Neural crest cell (in vitro differentiated cells): Measurements from ENCODE around the gene FKBP2. TPM values are rescaled to one million over a fixed set of nuclear protein-coding genes. Genes with fewer than 3 reads are reported as not detected.

Experiments
- DNase-seq: peaks from one replicate; pipeline ENCODE4 v3.0.0; 2021; ENCODE audit warnings: low read depth, mixed read lengths, low spot score
- H3K27ac Mint-ChIP-seq: one replicate; pipeline ENCODE4 v1.8.0; 2021; ENCODE audit warnings: mild to moderate bottlenecking, mixed read lengths; ENCODE audit not compliant: unreplicated experiment
- H3K27me3 Mint-ChIP-seq: 2 replicates; pipeline ENCODE4 v1.8.0; 2021; ENCODE audit warnings: low read depth, mild to moderate bottlenecking, mixed read lengths
- H3K36me3 Mint-ChIP-seq: 2 replicates; pipeline ENCODE4 v1.8.0; 2021; ENCODE audit warnings: low read depth, mild to moderate bottlenecking, mixed read lengths
- H3K4me1 Mint-ChIP-seq: 2 replicates; pipeline ENCODE4 v1.8.0; 2021; ENCODE audit warnings: mixed read lengths
- H3K4me3 Mint-ChIP-seq: one replicate; pipeline ENCODE4 v1.8.0; 2021; ENCODE audit warnings: mild to moderate bottlenecking, mixed read lengths
- H3K9me3 Mint-ChIP-seq: 2 replicates; pipeline ENCODE4 v1.8.0; 2021; ENCODE audit warnings: mixed read lengths
- total RNA-seq: library from RNA; stranded (reverse); gene quantifications from 2 replicates; pipeline ENCODE4 v1.2.1, GENCODE V29; 2021
- TF ChIP-seq, protein P1 (sequence below): fragments of 200-600 bp; sonication (generic); conservative IDR thresholded peaks from 2 replicates; pipeline ENCODE4 v1.5.0; 2021; ENCODE audit warnings: antibody characterized with exemption, mild to moderate bottlenecking

Gene FKBP2
- total RNA-seq, 1 donor from 2014 or later, result 29.2 TPM

GRCh38 chr11:64202992-64203391, 37.9 kb upstream of the FKBP2 start:
- no peak for DNase-seq
- no peaks in the 10 kb centered on the region for H3K9me3 Mint-ChIP-seq
- H3K27ac Mint-ChIP-seq, result no peak overlapping the region
- TF ChIP-seq, protein P1, sequence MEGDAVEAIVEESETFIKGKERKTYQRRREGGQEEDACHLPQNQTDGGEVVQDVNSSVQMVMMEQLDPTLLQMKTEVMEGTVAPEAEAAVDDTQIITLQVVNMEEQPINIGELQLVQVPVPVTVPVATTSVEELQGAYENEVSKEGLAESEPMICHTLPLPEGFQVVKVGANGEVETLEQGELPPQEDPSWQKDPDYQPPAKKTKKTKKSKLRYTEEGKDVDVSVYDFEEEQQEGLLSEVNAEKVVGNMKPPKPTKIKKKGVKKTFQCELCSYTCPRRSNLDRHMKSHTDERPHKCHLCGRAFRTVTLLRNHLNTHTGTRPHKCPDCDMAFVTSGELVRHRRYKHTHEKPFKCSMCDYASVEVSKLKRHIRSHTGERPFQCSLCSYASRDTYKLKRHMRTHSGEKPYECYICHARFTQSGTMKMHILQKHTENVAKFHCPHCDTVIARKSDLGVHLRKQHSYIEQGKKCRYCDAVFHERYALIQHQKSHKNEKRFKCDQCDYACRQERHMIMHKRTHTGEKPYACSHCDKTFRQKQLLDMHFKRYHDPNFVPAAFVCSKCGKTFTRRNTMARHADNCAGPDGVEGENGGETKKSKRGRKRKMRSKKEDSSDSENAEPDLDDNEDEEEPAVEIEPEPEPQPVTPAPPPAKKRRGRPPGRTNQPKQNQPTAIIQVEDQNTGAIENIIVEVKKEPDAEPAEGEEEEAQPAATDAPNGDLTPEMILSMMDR, result no peak
- peaks cover 9% of the 10 kb centered on the region for H3K4me1 Mint-ChIP-seq
- H3K36me3 Mint-ChIP-seq, result peaks cover 18% of the 10 kb centered on the region
- no peaks in the 10 kb centered on the region for H3K27me3 Mint-ChIP-seq
- H3K4me3 Mint-ChIP-seq, result no peak overlapping the region

GRCh38 chr11:64203421-64204079, 37.3 kb upstream of the FKBP2 start:
- Mint-ChIP-seq H3K27me3 (no peaks in the 10 kb centered on the region), H3K9me3 (no peaks in the 10 kb centered on the region), H3K36me3 (peaks cover 18% of the 10 kb centered on the region), H3K4me3 (peak overlapping the region; percentile 58), H3K27ac (no peak overlapping the region), H3K4me1 (peaks cover 9% of the 10 kb centered on the region)
- DNase-seq, result no peak
- TF ChIP-seq, protein P1, result no peak

GRCh38 chr11:64204080-64204440, 36.8 kb upstream of the FKBP2 start:
- Mint-ChIP-seq H3K9me3 (no peaks in the 10 kb centered on the region), H3K4me1 (peaks cover 9% of the 10 kb centered on the region), H3K27ac (no peak overlapping the region), H3K4me3 (peak overlapping the region; percentile 58), H3K27me3 (no peaks in the 10 kb centered on the region), H3K36me3 (peaks cover 18% of the 10 kb centered on the region)
- no peak for DNase-seq
- TF ChIP-seq, protein P1, result no peak

- H3K36me3 Mint-ChIP-seq, result peaks cover 18% of the 10 kb centered on the region
- DNase-seq, result peak; percentile 49
These were observed 36.4 kb upstream of the FKBP2 start for GRCh38 chr11:64204464-64204989.

GRCh38 chr11:64206457-64207255, 34.2 kb upstream of the FKBP2 start, which contains the start of gene FERMT3:
TSS of gene FERMT3 (plus strand) at chr11:64206721. CDS start at chr11:64207365, 644 bp downstream.
- TF ChIP-seq, protein P1, result no peak
- Mint-ChIP-seq H3K9me3 (no peaks in the 10 kb centered on the region), H3K4me3 (no peak within 1 kb of the TSS), H3K36me3 (peaks cover 11% of the 10 kb centered on the region), H3K4me1 (peaks cover 9% of the 10 kb centered on the region), H3K27ac (peak within 1 kb of the TSS; percentile 35), H3K27me3 (no peaks in the 10 kb centered on the region)
- DNase-seq, result no peak

More at GRCh38 chr11:64204464-64204989, 36.4 kb upstream of the FKBP2 start:
- H3K9me3 Mint-ChIP-seq, result no peaks in the 10 kb centered on the region
- H3K4me3 Mint-ChIP-seq, result peak overlapping the region; percentile 33
- no peak overlapping the region for H3K27ac Mint-ChIP-seq
- no peaks in the 10 kb centered on the region for H3K27me3 Mint-ChIP-seq
- TF ChIP-seq, protein P1, result peak; percentile 60
- H3K4me1 Mint-ChIP-seq, result peaks cover 9% of the 10 kb centered on the region
